Measurements from ENCODE around the gene FHAD1. TPM values are rescaled to one million over a fixed set of nuclear protein-coding genes. Genes with fewer than 3 reads are reported as not detected.

FHAD1 gene
- total RNA-seq, 2 experiments from 2014 or later = not detected

- Histone ChIP-seq H3K27ac (ENCODE audit: low read depth, low read length, poor library complexity, severe bottlenecking) (no peak overlapping the region), H3K4me1 (ENCODE audit: insufficient read depth, low read length, poor library complexity, severe bottlenecking) (no peaks in the 10 kb centered on the region), H4K20me1 (ENCODE audit: insufficient read depth, low read length) (no peaks in the 10 kb centered on the region), H3K9me2 (ENCODE audit: insufficient read depth, low read length) (no peaks in the 10 kb centered on the region), H2AFZ (ENCODE audit: low read length) (no peak overlapping the region), H3K9me3 (ENCODE audit: low read length) (no peaks in the 10 kb centered on the region), H3K4me3 (ENCODE audit: low read depth, low read length, poor library complexity, severe bottlenecking) (no peak overlapping the region), H3K36me3 (ENCODE audit: insufficient read depth, low read length) (no peaks in the 10 kb centered on the region), H3K79me2 (ENCODE audit: insufficient read depth, low read depth, low read length) (no peaks in the 10 kb centered on the region), H3K4me2 (ENCODE audit: low read length) (no peak overlapping the region)
- ChIA-PET POLR2A (no interaction called here), CTCF (ENCODE audit: unreplicated experiment) (no interaction called here)
- DNase-seq (ENCODE audit: low spot score) = no peak
- intact Hi-C loops (cut with micrococcal nuclease; ENCODE audit: unreplicated experiment) = no loop called here
- TF ChIP-seq CTCF (conservative IDR thresholded peaks at IDR 0.05; ENCODE audit: low read length) = no peak
- TF ChIP-seq EZH2phosphoT487 (IDR thresholded peaks at IDR 0.05; ENCODE audit: borderline replicate concordance, low read depth, low read length) = no peak
- no TSS peak for BruUV-seq (replicated peaks)
Observed at GRCh38 chr1:15229707-15230131, 17.3 kb upstream of the FHAD1 start.

GRCh38 chr1:15231714-15232201 lies 15.3 kb upstream of the FHAD1 start:
- no peaks in the 10 kb centered on the region for H3K9me3 ChIP-seq (ENCODE audit: low read length)
- H3K4me1 ChIP-seq (ENCODE audit: insufficient read depth, low read length, poor library complexity, severe bottlenecking) = no peaks in the 10 kb centered on the region
- no peak for TF ChIP-seq EZH2phosphoT487 (IDR thresholded peaks at IDR 0.05; ENCODE audit: borderline replicate concordance, low read depth, low read length)
- no peak for TF ChIP-seq CTCF (conservative IDR thresholded peaks at IDR 0.05; ENCODE audit: low read length)
- no TSS peak for BruUV-seq (replicated peaks)
- H3K9me2 ChIP-seq (ENCODE audit: insufficient read depth, low read length) = no peaks in the 10 kb centered on the region
- DNase-seq (ENCODE audit: low spot score) = no peak
- H3K36me3 ChIP-seq (ENCODE audit: insufficient read depth, low read length) = no peaks in the 10 kb centered on the region
- ChIA-PET POLR2A (no interaction called here), CTCF (ENCODE audit: unreplicated experiment) (no interaction called here)
- no peaks in the 10 kb centered on the region for H4K20me1 ChIP-seq (ENCODE audit: insufficient read depth, low read length)
- no peak overlapping the region for H3K4me2 ChIP-seq (ENCODE audit: low read length)
- H3K27ac ChIP-seq (ENCODE audit: low read depth, low read length, poor library complexity, severe bottlenecking) = no peak overlapping the region
- intact Hi-C loops (cut with micrococcal nuclease; ENCODE audit: unreplicated experiment) = no loop called here
- no peak overlapping the region for H2AFZ ChIP-seq (ENCODE audit: low read length)
- H3K4me3 ChIP-seq (ENCODE audit: low read depth, low read length, poor library complexity, severe bottlenecking) = no peak overlapping the region
- no peaks in the 10 kb centered on the region for H3K79me2 ChIP-seq (ENCODE audit: insufficient read depth, low read depth, low read length)

- Histone ChIP-seq H3K79me2 (ENCODE audit: insufficient read depth, low read depth, low read length) (no peaks in the 10 kb centered on the region), H3K4me3 (ENCODE audit: low read depth, low read length, poor library complexity, severe bottlenecking) (no peak overlapping the region), H3K4me2 (ENCODE audit: low read length) (no peak overlapping the region), H3K36me3 (ENCODE audit: insufficient read depth, low read length) (no peaks in the 10 kb centered on the region), H2AFZ (ENCODE audit: low read length) (no peak overlapping the region), H3K9me2 (ENCODE audit: insufficient read depth, low read length) (no peaks in the 10 kb centered on the region), H4K20me1 (ENCODE audit: insufficient read depth, low read length) (no peaks in the 10 kb centered on the region), H3K9me3 (ENCODE audit: low read length) (no peaks in the 10 kb centered on the region), H3K4me1 (ENCODE audit: insufficient read depth, low read length, poor library complexity, severe bottlenecking) (no peaks in the 10 kb centered on the region), H3K27ac (ENCODE audit: low read depth, low read length, poor library complexity, severe bottlenecking) (no peak overlapping the region)
- no peak for DNase-seq (ENCODE audit: low spot score)
- no TSS peak for BruUV-seq (replicated peaks)
- TF ChIP-seq CTCF (conservative IDR thresholded peaks at IDR 0.05; ENCODE audit: low read length) (no peak), EZH2phosphoT487 (IDR thresholded peaks at IDR 0.05; ENCODE audit: borderline replicate concordance, low read depth, low read length) (no peak)
- POLR2A ChIA-PET = no interaction called here
- intact Hi-C loops (cut with micrococcal nuclease; ENCODE audit: unreplicated experiment) = no loop called here
- CTCF ChIA-PET (ENCODE audit: unreplicated experiment) = no interaction called here
Observed at GRCh38 chr1:15233689-15234088, 13.3 kb upstream of the FHAD1 start.
